ENCODE data around the gene ATRIP. TPM values are rescaled to one million over a fixed set of nuclear protein-coding genes. Genes with fewer than 3 reads are reported as not detected.

The ATRIP gene
- total and polyA plus RNA-seq, 10 of the 15 experiments (the other 5 are each of a cell fraction or from before 2014, with no cell fraction given): 1.4 to 16.0 (median 10.1) TPM

DNA sequence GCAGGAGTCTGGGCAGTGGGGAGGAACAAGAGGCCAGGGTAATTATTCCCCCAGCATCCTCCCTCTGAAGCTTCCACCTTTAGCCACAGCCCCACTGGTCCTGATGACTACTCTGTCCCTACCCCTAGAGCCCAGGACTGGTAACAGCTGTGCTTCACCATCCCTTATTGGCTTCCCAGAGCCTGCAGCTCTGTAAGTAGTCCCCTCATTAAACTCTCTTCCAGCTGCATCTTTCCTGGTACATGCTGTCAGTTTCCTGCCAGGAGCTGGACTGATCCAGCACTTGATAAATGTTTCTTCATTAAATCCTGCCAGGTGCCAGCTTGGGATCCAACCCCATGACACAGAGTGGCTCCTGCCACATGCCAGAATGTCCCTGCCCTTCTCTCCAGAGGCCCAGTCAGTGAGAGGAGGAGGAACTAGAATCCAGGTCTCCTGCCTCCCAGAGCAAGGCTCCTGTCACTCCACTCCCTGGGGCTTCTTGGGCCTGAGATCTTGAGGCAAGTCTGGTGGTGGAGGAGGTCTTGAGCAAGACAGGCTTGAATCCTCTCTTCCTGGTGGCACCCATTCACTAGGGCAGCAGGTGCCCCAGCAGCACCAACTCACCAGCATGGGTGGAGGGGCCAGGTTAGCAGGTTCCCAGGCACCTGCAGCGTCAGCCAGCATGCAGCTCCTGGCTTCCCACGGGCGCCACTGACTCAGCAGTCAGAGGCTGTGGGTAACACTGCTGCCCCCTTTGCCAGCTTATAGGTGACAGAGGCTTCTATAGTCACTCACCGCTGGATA lies 47.0 kb upstream of the ATRIP start (continued):
- no peak for TF ChIP-seq RBBP5 (conservative IDR thresholded peaks at IDR 0.05)

DNA sequence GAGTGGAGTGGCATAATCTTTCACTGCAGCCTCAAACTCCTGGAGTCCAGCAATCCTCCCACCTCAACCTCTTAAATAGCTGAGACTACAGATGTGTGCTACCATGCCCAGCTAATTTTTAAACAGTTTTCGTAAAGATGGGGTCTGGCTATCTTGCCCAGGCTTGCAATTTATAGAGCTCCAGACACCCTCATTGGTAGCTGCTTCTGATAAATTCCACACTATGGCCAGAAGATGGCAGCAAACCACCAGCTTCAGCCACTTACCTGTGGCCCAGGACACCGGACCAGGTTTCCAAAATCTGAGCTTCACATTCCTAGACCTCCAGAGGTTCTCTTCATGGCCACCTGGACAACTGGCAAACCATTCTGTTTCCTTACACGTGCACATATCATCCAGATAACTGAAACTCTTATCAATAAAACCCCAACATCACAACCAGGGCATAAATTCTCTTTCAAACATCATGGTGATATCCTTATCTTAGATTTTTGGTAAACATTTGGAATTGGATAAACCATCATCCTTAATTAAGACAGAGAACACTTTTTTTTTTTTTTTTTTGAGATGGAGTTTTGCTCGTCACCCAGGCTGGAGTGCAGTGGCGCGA lies 45.6 kb upstream of the ATRIP start:
- DNase-seq (ENCODE audit: low read depth, low spot score) (peak; percentile 26), ATAC-seq (peak; percentile 92)
- in situ Hi-C loops (cut with MboI): loop anchor here (5.0 kb wide), 1 partner anchor 36 kb away; no protein-coding TSS in a partner anchor
- TF ChIP-seq POU2F2 (IDR thresholded peaks at IDR 0.05; ENCODE audit: borderline replicate concordance, low read depth, low read length) (0 out of 3 replicates have a peak, but pooled peaks have one; percentile 29), NFYB (IDR thresholded peaks at IDR 0.05; ENCODE audit: insufficient read depth, low read depth, low read length) (no peak), STAT3 (IDR thresholded peaks at IDR 0.05; ENCODE audit: low read depth, low read length) (no peak), SMARCA5 (IDR thresholded peaks at IDR 0.05) (peak; percentile 96), RAD21 (IDR thresholded peaks at IDR 0.05; ENCODE audit: insufficient read depth, low read depth, low read length) (peak; percentile 93), CHD1 (IDR thresholded peaks at IDR 0.05; ENCODE audit: low read depth, low read length) (no peak), ZNF207 (IDR thresholded peaks at IDR 0.05; ENCODE audit: borderline replicate concordance) (peak; percentile 25; the same call in 1 of the 2 replicates), SMC3 (IDR thresholded peaks at IDR 0.05; ENCODE audit: borderline replicate concordance, low read length) (peak; percentile 88), RB1 (IDR thresholded peaks at IDR 0.05; ENCODE audit: borderline replicate concordance) (peak; percentile 55; the same call in 1 of the 2 replicates), FOXM1 (IDR thresholded peaks at IDR 0.05; ENCODE audit: low read depth, low read length) (peak; percentile 19; the same call in 1 of the 2 replicates), YY1 (IDR thresholded peaks at IDR 0.05; ENCODE audit: low read depth, low read length) (peak; percentile 70), IRF4 (IDR thresholded peaks at IDR 0.05; ENCODE audit: low read depth, low read length) (0 out of 2 replicates have a peak, but pooled peaks have one; percentile 26), TBL1XR1 (IDR thresholded peaks at IDR 0.05; ENCODE audit: low read depth, low read length) (no peak)
- TF ChIP-seq, protein P1, sequence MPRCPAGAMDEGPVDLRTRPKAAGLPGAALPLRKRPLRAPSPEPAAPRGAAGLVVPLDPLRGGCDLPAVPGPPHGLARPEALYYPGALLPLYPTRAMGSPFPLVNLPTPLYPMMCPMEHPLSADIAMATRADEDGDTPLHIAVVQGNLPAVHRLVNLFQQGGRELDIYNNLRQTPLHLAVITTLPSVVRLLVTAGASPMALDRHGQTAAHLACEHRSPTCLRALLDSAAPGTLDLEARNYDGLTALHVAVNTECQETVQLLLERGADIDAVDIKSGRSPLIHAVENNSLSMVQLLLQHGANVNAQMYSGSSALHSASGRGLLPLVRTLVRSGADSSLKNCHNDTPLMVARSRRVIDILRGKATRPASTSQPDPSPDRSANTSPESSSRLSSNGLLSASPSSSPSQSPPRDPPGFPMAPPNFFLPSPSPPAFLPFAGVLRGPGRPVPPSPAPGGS (IDR thresholded peaks at IDR 0.05; ENCODE audit: borderline replicate concordance, insufficient read depth, low read depth, low read length, poor library complexity, severe bottlenecking): no peak
- TF ChIP-seq, protein P2, sequence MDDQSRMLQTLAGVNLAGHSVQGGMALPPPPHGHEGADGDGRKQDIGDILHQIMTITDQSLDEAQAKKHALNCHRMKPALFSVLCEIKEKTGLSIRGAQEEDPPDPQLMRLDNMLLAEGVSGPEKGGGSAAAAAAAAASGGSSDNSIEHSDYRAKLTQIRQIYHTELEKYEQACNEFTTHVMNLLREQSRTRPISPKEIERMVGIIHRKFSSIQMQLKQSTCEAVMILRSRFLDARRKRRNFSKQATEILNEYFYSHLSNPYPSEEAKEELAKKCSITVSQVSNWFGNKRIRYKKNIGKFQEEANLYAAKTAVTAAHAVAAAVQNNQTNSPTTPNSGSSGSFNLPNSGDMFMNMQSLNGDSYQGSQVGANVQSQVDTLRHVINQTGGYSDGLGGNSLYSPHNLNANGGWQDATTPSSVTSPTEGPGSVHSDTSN (IDR thresholded peaks at IDR 0.05; ENCODE audit: insufficient replicate concordance, low read depth, low read length): peak; percentile 10

More for the DNA sequence above, 45.6 kb upstream of the ATRIP start:
- ChIA-PET POLR2A (interaction anchor here (0.6 to 1.7 kb wide), 6 partner anchors 13 to 296 kb away, joined by 3 to 11 read pairs (median 4); partner anchors contain the start of genes CCDC51, CDC25A and TMA7), CTCF (interaction anchor here (0.6 to 22.0 kb wide), 75 partner anchors 8 to 934 kb away, joined by 3 to 757 read pairs (median 5); partner anchors contain the start of genes ATRIP, CCDC51, NCKIPSD and NME6), RAD21 (ENCODE audit: unreplicated experiment) (interaction anchor here (0.5 to 5.9 kb wide), 47 partner anchors 9 to 551 kb away, joined by 3 to 259 read pairs (median 4); partner anchors contain the start of genes ATRIP, CCDC51, IP6K2 and NCKIPSD), SMC1A (ENCODE audit: uncharacterized antibody, unreplicated experiment) (interaction anchor here (0.6 to 8.0 kb wide), 46 partner anchors 8 to 606 kb away, joined by 3 to 287 read pairs (median 4); partner anchors contain the start of genes ATRIP, CCDC51, NCKIPSD and NME6)
- peak; percentile 94 for FAIRE-seq
- Histone ChIP-seq H3K79me2 (ENCODE audit: control insufficient read depth, insufficient read depth, low read length) (no peaks in the 10 kb centered on the region), H3K4me3 (no peak overlapping the region), H3K9ac (ENCODE audit: control insufficient read depth, insufficient read depth, low read length) (no peak overlapping the region), H3K36me3 (ENCODE audit: control insufficient read depth in 2 of 2, insufficient read depth in 2 of 2, low read length in 1 of 2) (no peaks in the 10 kb centered on the region), H3K9me3 (replicated peaks; ENCODE audit: control insufficient read depth, insufficient read depth, low read length) (no peaks in the 10 kb centered on the region), H3K27me3 (replicated peaks in 1 of 2; ENCODE audit: control insufficient read depth in 2 of 2, insufficient read depth in 2 of 2, low read length in 1 of 2) (no peaks in the 10 kb centered on the region), H3K4me1 (ENCODE audit: control insufficient read depth, insufficient read depth, low read length) (no peaks in the 10 kb centered on the region), H4K20me1 (ENCODE audit: control insufficient read depth, insufficient read depth) (no peaks in the 10 kb centered on the region), H2AFZ (ENCODE audit: control insufficient read depth, low read depth, low read length) (no peak overlapping the region), H3K27ac (ENCODE audit: control insufficient read depth, insufficient read depth) (no peak overlapping the region), H3K4me2 (ENCODE audit: control insufficient read depth, insufficient read depth) (no peak overlapping the region)
- 37% methylated on average over 5 of the region's 6 CpGs for WGBS (ENCODE audit: insufficient coverage, insufficient replicate concordance, low lambda C conversion rate, missing lambda C conversion rate)
- BruUV-seq (replicated peaks): no TSS peak
- intact Hi-C loops (cut with micrococcal nuclease; ENCODE audit: unreplicated experiment): loop anchor here (1.0 to 2.0 kb wide), 5 partner anchors 35 to 168 kb away; no protein-coding TSS in a partner anchor

Data from GM12878 (cell line).